OCI-LY7 (cell line): Measurements from ENCODE around the gene CCDC170.

Source experiments
- EZH2phosphoT487 ChIP-seq: fragments of 200-600 bp; sonication (generic); IDR thresholded peaks from 2 replicates; pipeline ENCODE4 v1.6.1; 2018; ENCODE audit warnings: low read depth, borderline replicate concordance, mild to moderate bottlenecking, mixed run types, antibody characterized with exemption, low read length, moderate library complexity, mixed read lengths
- TF ChIP-seq, protein P1 (sequence below): fragments of 200-600 bp; sonication (generic); conservative IDR thresholded peaks from 2 replicates; pipeline ENCODE4 v1.5.1; 2014; ENCODE audit warnings: mild to moderate bottlenecking, antibody characterized with exemption, low read length, moderate library complexity, mixed read lengths

DNA sequence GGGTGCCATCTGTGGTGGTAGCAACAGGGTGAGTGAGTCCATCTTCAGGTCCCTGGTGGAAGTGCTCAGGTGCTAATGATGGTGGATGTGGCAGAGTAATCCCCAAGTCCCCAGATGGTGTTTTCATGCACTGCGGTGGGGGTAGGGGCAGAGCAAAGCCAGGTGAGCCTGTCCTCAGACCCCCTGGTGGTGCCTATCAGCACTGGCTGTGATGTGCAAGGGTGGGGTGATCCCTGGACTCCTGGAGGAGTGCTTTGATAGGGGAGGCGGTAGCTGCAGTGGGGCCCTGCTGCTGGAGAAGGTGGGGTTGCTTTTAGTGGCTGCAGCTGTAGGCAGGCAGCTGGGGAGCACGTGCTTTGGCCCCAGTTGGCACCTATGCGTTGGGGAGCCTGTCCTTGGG is 70.8 kb downstream of the CCDC170 start:
- no peak for TF ChIP-seq EZH2phosphoT487
- TF ChIP-seq, protein P1, sequence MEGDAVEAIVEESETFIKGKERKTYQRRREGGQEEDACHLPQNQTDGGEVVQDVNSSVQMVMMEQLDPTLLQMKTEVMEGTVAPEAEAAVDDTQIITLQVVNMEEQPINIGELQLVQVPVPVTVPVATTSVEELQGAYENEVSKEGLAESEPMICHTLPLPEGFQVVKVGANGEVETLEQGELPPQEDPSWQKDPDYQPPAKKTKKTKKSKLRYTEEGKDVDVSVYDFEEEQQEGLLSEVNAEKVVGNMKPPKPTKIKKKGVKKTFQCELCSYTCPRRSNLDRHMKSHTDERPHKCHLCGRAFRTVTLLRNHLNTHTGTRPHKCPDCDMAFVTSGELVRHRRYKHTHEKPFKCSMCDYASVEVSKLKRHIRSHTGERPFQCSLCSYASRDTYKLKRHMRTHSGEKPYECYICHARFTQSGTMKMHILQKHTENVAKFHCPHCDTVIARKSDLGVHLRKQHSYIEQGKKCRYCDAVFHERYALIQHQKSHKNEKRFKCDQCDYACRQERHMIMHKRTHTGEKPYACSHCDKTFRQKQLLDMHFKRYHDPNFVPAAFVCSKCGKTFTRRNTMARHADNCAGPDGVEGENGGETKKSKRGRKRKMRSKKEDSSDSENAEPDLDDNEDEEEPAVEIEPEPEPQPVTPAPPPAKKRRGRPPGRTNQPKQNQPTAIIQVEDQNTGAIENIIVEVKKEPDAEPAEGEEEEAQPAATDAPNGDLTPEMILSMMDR = no peak
